ENCODE results near the gene ITGB3BP.
"Not testable (repeated sequence)": the region's sequence is repeated elsewhere in the genome, so short reads cannot be mapped to it uniquely, and the experiment has no call there.

Gene ITGB3BP

DNA sequence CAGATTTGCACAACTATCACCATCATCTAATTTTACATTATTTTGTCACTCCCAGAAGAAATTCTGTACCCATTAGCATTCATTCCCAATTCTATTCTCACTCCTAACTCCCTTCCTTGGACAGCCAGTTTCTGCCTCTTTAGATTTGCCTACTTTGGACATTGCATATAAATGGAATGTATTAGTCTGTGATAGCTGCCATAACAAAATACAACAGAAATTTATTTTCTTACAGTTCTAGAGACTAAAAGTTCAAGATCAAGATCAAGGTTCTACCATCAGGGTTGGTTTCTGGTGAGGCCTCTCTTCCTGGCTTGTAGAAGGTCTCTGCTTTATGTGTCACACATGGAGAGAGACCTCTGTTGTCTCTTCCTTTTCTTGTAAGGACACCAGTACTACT lies 93.7 kb downstream of the ITGB3BP start:
- DNase-seq (ENCODE audit: insufficient read length, low spot score) = no peak

DNA sequence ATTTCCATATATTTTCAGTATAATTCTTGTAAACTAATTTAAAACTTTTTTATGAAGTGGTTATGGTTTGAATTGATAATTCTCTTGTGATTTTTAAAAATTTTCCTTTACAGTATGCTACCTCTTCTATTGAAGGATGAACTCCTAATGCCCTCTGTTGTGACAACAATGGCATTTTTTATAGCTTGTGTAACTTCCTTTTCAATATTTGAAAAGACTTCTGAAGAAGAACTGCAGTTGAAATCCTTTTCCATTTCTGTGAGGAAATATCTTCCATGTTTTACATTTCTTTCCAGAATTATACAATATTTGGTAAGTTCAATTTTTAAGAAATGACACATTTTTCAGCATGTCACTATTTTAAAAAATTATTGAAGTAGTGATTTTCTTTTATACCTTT lies 94.2 kb downstream of the ITGB3BP start:
- no peak for FAIRE-seq
- DNase-seq (ENCODE audit: insufficient read length, low spot score) = no peak

More for the DNA sequence above, 93.7 kb downstream of the ITGB3BP start:
- no peak for FAIRE-seq

DNA sequence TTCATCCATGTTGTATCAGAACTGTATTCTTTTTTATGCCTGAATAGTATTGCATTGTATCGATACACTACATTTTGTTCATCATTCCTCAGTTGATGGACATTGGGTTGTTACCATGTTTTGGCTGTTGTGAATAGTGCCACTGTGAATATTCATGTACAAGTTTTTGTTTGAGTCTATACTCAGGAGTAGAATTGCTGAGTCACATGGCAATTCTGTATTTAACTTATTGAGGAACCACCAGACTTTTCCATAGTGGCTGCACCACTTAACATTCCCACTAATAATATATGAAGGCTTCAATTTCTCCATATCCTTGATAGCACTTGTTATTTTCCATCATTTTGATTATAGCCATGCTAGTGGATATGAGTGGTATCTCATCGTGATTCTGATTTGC lies 99.4 kb downstream of the ITGB3BP start:
- DNase-seq (ENCODE audit: insufficient read length, low spot score) = no peak
- no peak for FAIRE-seq

DNA sequence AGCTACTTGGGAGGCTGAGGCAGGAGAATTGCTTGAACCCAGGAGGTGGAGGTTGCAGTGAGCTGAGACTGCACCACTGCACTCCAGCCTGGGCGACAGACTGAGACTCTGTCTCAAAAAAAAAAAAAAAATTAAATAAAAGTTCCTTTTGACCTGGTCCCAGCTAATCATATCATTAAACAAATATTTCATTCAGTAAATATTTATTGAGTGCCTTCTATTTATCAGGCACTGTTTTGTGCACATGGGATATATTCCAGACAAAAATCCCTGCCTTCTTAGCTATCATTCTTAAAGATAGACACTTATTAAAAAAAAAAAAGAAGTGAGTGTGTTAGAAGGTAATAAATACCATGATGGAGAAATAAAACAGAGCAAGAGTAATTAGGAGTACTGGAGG lies 102.3 kb downstream of the ITGB3BP start:
- not testable (repeated sequence) for FAIRE-seq; DNase-seq (ENCODE audit: insufficient read length, low spot score)

DNA sequence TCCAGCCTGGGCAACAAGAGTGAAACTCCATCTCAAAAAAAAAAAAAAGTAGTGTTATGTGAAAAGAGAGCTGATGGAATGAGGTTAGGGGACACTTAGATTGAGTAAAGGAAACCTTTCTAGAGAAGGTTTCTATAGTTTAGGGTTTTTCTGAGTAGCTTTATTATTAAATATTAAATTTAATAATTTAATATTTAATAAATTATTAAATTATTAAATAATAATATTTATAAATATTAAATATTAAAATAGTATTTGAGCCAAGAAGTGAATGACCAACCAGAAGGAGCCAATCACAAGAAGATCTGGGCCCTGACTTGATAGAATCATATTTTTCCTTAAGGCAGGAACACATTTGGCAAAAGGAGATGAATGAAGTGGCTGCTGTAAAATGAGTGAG lies 104.9 kb downstream of the ITGB3BP start:
- DNase-seq (ENCODE audit: insufficient read length, low spot score) (no peak), FAIRE-seq (no peak)

DNA sequence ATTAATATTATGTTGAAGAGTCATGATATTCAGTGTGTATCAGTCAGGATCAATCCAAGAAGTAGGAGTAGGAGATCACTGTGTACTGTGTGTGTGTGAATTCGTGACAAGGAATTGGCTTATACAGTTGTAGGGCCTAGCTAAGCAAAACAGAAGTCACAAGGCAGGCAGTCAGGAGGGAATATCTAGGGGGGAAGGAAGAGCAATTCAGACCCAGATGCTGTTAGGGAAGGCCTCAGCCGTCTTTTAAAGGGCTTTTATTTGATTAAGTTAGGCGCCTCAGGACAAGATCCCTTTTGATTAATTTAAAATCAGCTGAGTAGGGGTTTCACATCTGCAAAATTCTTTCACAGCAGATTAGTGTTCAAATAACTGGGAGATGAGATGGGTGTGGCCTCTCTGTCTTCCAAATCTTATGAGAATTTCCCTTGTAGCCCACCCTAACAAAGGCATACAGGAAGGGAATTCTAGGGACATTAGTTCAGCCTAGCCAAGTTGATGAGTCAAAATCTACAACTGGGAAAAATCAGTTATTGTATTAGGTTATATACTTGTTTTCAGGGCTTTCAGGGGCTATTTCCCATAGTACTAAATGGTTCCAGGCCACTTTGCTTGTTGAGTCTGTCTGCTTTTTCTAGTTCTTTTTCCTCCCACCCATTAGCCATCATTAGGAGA lies 108.2 kb downstream of the ITGB3BP start:
- DNase-seq (ENCODE audit: insufficient read length, low spot score) = no peak
- no peak for FAIRE-seq

DNA sequence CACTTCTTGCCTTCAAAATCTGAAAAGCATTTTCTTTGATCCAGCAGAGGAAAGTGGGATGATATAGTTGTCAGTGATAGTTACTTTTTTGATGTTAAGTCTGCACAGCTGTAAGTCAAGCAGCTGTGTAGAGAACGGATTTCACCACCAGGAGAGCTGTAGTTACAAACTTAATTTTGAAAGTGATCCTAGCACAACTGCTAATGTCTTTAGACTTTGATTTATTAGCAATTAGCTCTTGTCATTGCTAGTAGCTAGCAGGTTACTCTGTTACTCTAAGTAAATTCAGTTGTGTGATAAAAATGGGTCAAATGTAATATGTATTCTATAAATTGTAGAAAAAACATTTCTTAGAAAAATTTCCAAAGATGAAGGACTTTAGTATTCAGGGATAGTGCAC lies 109.6 kb downstream of the ITGB3BP start:
- DNase-seq (ENCODE audit: insufficient read length, low spot score) = no peak
- FAIRE-seq = no peak

DNA sequence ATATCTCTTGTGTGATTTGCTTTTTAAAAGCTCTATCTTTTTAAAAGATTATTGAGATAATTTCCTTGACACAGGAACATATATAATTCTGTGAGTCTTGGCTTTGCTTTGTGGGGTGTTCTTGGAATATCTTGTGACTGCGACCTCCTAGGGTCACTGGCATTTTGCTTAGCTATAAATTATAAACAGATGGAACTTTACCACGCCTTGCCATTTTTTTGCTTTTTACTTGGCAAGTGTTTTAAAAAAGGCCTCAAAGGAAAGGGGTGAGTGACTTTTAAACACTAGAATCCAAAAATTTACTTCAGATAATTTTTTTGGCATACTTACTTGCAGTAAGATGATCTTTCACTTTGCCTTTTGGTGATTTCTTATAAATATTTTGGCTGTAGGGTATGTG lies 112.0 kb downstream of the ITGB3BP start:
- FAIRE-seq = no peak

DNA sequence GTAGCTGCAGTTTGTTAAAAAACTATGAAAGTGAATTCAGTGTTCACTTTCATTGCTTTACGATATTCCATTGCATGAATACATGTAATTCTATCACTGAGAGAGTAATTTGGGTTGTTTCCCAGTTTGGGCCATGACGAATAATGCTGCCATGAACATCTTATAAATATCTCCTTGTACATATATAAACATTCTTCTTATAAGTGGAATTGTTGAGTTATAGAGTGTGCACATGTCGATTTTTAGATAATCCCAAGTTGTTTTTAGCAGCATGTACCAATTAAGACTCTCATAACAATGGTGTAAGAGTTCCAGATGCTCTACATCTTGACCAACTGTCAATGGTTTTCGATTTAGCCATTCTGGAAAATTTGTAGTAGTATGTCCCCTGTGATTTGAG lies 114.7 kb downstream of the ITGB3BP start:
- DNase-seq (ENCODE audit: insufficient read length, low spot score) (no peak), FAIRE-seq (no peak)

More for the DNA sequence above, 112.0 kb downstream of the ITGB3BP start:
- DNase-seq (ENCODE audit: insufficient read length, low spot score) = no peak

DNA sequence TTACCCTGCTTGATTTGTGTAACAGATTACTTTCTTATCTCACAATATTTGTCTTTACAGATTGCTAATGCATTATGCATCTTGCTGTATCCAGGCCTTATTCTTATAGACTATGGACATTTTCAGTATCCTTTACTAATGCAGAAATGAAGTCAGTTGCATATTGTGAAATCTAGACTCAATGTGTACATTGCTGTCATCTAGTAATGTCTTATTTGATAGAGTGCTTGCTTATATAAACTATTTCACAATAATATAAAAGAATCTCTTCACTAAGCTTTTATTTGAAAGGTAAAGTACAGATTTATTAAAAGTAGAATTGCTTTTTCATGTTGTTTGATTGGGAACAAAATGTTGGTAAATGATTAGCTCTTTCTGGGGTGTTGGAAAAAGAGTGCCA lies 116.0 kb downstream of the ITGB3BP start:
- FAIRE-seq = no peak
- DNase-seq (ENCODE audit: insufficient read length, low spot score) = no peak

DNA sequence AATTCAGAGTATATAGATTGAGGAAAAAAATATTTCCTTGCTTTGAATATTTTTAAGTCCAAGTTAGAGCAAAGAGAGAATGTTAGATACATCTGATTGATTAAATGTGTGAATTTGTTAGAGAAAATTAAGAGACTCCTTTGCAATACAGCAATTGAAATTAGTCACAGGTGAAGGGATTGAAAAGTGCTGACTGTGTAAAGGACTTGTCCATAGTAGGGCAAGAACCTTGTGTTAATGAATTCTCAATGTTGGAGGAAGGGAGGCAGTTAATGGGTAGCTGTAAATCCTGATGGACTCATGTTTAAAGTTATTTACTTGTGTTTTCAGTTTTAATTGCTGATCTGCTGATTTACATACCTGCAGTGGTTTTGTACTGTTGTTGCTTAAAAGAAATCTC lies 117.0 kb downstream of the ITGB3BP start:
- DNase-seq (ENCODE audit: insufficient read length, low spot score) = no peak
- no peak for FAIRE-seq

DNA sequence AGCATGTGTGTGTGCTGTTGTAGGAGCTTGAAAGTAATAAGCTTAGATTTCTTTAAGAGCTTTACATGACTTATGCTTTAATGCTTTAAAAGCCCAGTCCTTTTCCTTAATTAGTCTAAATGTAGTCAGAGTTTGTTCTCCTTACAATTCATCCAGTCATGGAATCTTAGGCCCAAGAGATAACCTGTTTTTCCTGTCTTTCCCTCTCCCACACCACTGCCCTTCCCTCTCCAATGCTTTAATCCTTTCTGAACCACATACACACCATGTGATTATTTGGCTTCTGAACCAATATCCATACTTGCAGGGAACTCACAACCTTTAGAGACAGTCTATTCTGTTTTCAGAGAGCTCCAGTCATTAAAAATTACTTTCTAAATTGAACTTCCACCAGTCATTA lies 118.0 kb downstream of the ITGB3BP start:
- FAIRE-seq = no peak

DNA sequence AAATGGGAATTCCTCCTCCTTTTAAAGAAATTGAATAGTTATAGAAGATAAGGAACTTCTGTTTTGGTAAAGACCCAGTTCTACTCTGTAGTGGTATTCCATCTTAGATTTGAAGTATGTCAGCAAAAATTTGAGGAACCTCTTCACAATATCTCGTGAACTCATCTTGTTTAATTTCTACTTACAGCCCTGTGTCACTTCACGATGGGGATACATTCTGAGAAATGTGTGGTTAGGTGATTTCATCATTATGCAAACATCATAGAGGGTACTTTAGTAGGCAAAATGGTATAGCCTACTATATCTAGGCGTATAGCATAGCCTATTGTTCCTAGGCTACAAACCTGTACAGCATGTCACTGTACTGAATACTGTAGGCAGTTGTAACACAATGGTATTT lies 119.6 kb downstream of the ITGB3BP start:
- no peak for FAIRE-seq
- DNase-seq (ENCODE audit: insufficient read length, low spot score) = no peak

More for the DNA sequence above, 118.0 kb downstream of the ITGB3BP start:
- no peak for DNase-seq (ENCODE audit: insufficient read length, low spot score)

DNA sequence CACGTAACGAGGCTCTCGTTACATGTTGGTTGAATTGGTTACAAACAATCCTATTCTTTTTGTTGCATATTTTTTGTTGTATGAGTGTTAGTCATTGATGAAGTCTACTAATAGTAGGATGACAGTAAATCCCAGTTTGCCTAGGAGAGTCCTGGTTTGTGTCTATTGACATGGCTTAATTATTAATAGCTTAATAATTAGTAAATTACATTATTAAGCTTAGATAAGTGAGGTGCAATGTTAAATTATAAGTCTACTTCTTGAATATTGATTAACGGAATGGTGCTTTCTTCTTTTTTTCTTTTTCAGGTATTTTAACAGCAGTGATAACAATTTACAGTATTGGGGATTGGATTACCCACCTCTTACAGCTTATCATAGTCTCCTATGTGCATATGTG lies 121.1 kb downstream of the ITGB3BP start:
- FAIRE-seq (no peak), DNase-seq (ENCODE audit: insufficient read length, low spot score) (no peak)
